B cell (primary cell): ENCODE data around the gene RIPOR3. TPM values are rescaled to one million over a fixed set of nuclear protein-coding genes. Genes with fewer than 3 reads are reported as not detected.

Experiments
- ATAC-seq: fragments of 200-7000 bp; cut with Tn5 transposase; one replicate; pipeline ENCODE4 v1.10.0; 2021; ENCODE audit warnings: low read depth, mild to moderate bottlenecking, moderate number of reproducible peaks, moderate library complexity
- CTCF ChIA-PET: fragments of 350-600 bp; sonication (Branson Sonifier 250); formaldehyde crosslinking; loops from one replicate; lab custom pipeline; 2021; ENCODE audit warnings: antibody characterized with exemption, inconsistent platforms; lab: Charles Lee
- POLR2A ChIA-PET: fragments of 350-600 bp; sonication (Branson Sonifier 250); formaldehyde crosslinking; loops from one replicate; lab custom pipeline; 2021; ENCODE audit warnings: antibody characterized with exemption; lab: Charles Lee
- DNase-seq: peaks from one replicate; pipeline ENCODE4 v3.0.0; 2013
- H2AFZ ChIP-seq: 2 replicates; pipeline ENCODE4 v1.6.1; 2012; ENCODE audit warnings: mild to moderate bottlenecking, low read depth, low read length; ENCODE audit not compliant: insufficient read depth, poor library complexity, severe bottlenecking
- H3K27ac ChIP-seq, 2 donors: 1 replicate in 1 of 2; 2 replicates in 1 of 2; pipeline ENCODE4 v1.5.1; 2012 to 2013; ENCODE audit warnings: low read length in 2 of 2, mild to moderate bottlenecking in 2 of 2, moderate library complexity in 1 of 2
- H3K27me3 ChIP-seq, 4 experiments: fragments of 200-600 bp in 1 of 4; sonication (generic) in 1 of 4; replicated peaks in 1 of 4; 1 replicate in 2 of 4; 2 replicates in 2 of 4; pipeline versions ENCODE4 v1.6.1 to v1.7.0; 2013 to 2016; ENCODE audit warnings: low read length in 3 of 4, mild to moderate bottlenecking in 2 of 4, mixed read lengths in 1 of 4, moderate library complexity in 1 of 4; ENCODE audit not compliant: insufficient read depth in 4 of 4, control insufficient read depth in 3 of 4; ENCODE audit errors: control extremely low read depth in 1 of 4
- H3K36me3 ChIP-seq, 2 experiments: replicated peaks in 1 of 2; 1 replicate in 1 of 2; 2 replicates in 1 of 2; pipeline versions ENCODE4 v1.6.1 to v1.7.1; 2013; ENCODE audit warnings: low read length in 1 of 2; ENCODE audit not compliant: insufficient read depth in 2 of 2, control insufficient read depth in 1 of 2; ENCODE audit errors: control extremely low read depth in 1 of 2, extremely low read depth in 1 of 2
- H3K4me1 ChIP-seq, 2 donors: fragments of 200-600 bp in 1 of 2; sonication (generic) in 1 of 2; 1 replicate in 1 of 2; 2 replicates in 1 of 2; pipeline versions ENCODE4 v1.5.1 to v1.6.1; 2013 to 2017; ENCODE audit warnings: low read length in 2 of 2; ENCODE audit not compliant: control insufficient read depth in 2 of 2, insufficient read depth in 2 of 2
- H3K4me2 ChIP-seq: replicated peaks from 2 replicates; pipeline ENCODE3; 2012; ENCODE audit warnings: mild to moderate bottlenecking, low read depth, low read length; ENCODE audit not compliant: poor library complexity, severe bottlenecking
- H3K4me3 ChIP-seq, 5 experiments: fragments of 200-600 bp in 1 of 5; sonication (generic) in 1 of 5; 1 replicate in 3 of 5; 2 replicates in 2 of 5; pipeline versions ENCODE4 v1.5.1 to v1.7.0; 2011 to 2016; ENCODE audit warnings: low read length in 4 of 5, mild to moderate bottlenecking in 4 of 5, low read depth in 2 of 5, control low read depth in 1 of 5, moderate library complexity in 1 of 5; ENCODE audit not compliant: insufficient read depth in 1 of 5; ENCODE audit errors: control extremely low read depth in 1 of 5, extremely low read depth in 1 of 5
- H3K79me2 ChIP-seq: fragments of 200-600 bp; sonication (generic); one replicate; pipeline ENCODE4 v1.6.0; 2016; ENCODE audit warnings: low read length; ENCODE audit not compliant: control insufficient read depth, insufficient read depth
- H3K9ac ChIP-seq: fragments of 200-600 bp; sonication (generic); 2 replicates; pipeline ENCODE4 v1.6.1; 2017; ENCODE audit warnings: mild to moderate bottlenecking, low read length, moderate library complexity
- H3K9me3 ChIP-seq, 3 donors: one replicate each; pipeline versions ENCODE4 v1.6.1 to v1.7.1; 2013; ENCODE audit warnings: low read length in 2 of 3; ENCODE audit not compliant: control insufficient read depth in 2 of 3, insufficient read depth in 1 of 3; ENCODE audit errors: control extremely low read depth in 1 of 3
- H4K20me1 ChIP-seq: 2 replicates; pipeline ENCODE4 v1.6.0; 2012; ENCODE audit warnings: mild to moderate bottlenecking, low read length; ENCODE audit not compliant: insufficient read depth, control insufficient read depth, poor library complexity, severe bottlenecking
- H3K27ac Mint-ChIP-seq: one replicate; pipeline ENCODE4 v1.8.0; 2021; ENCODE audit warnings: mixed read lengths
- H3K27me3 Mint-ChIP-seq: one replicate; pipeline ENCODE4 v1.8.0; 2021; ENCODE audit warnings: mixed read lengths
- H3K4me1 Mint-ChIP-seq: one replicate; pipeline ENCODE4 v1.8.0; 2021; ENCODE audit warnings: mixed read lengths
- H3K4me3 Mint-ChIP-seq: one replicate; pipeline ENCODE4 v1.8.0; 2021; ENCODE audit warnings: mixed read lengths
- H3K9me3 Mint-ChIP-seq: one replicate; pipeline ENCODE4 v1.8.0; 2022; ENCODE audit warnings: mixed read lengths; ENCODE audit not compliant: insufficient read depth
- EZH2 ChIP-seq: IDR thresholded peaks from 2 replicates; pipeline ENCODE4 v1.6.1; 2012; ENCODE audit warnings: borderline replicate concordance, low read depth, mild to moderate bottlenecking, moderate library complexity, low read length; ENCODE audit not compliant: insufficient read depth, poor library complexity, severe bottlenecking
- WGBS: methylation state at CpG from one replicate; pipeline ENCODE4 v1.1.5; 2013; ENCODE audit warnings: missing lambda C conversion rate; ENCODE audit not compliant: insufficient coverage; 5-methylcytosine and 5-hydroxymethylcytosine counted together
- intact Hi-C: fragments of 100-400 bp; cut with micrococcal nuclease; formaldehyde crosslinking; loops from one replicate; pipeline ENCODE4 v1.10.0; 2022
- polyA plus RNA-seq: library from polyadenylated mRNA; depleted of rRNA; stranded (reverse); fragments of >200 nt; gene quantifications from 2 replicates; pipeline ENCODE4 v1.2.3, GENCODE V29; 2012
- total RNA-seq, 2 donors: library from RNA; stranded (reverse); fragments of 120-200 nt in 1 of 2; gene quantifications; 1 replicate in 1 of 2; 2 replicates in 1 of 2; pipeline versions ENCODE4 v1.2.3 to v1.2.4, GENCODE V29; 2013 to 2022
- TF ChIP-seq, protein P1 (sequence below): fragments of 200-600 bp; IDR thresholded peaks from one replicate; pipeline ENCODE4 v1.8.0; 2022; ENCODE audit warnings: antibody characterized with exemption, mild to moderate bottlenecking

RIPOR3 gene
- total and polyA plus RNA-seq, 2 donors (not counting 1 experiment from before 2014, with no cell fraction given), result 0.09 to 0.27 TPM

DNA sequence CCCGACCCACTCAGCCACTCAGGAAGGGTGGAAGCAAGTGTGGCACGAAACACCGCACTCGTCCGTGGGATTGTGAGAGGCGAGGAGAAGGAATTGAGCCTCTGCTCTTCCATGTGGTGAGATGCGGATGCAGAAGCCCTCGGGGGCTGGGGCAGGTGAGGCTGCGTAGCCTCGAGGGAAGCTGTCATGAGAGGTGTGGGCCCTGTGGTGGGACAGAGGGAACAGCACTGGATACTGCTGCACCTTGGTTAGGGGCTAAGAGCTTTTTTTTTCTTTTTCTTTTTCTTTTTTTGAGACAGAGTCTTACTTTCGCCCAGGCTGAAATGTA lies 94.7 kb downstream of the RIPOR3 start:
- no peak overlapping the region for H3K4me3 ChIP-seq
- no peak overlapping the region for H3K9ac ChIP-seq
- peaks cover 12 to 26% of the 10 kb centered on the region in 2 donors for H3K4me1 ChIP-seq
- CTCF ChIA-PET, result interaction anchor here (1.0 to 3.5 kb wide), 4 partner anchors 8 to 132 kb away, joined by 3 to 18 read pairs (median 7); no protein-coding TSS in a partner anchor
- H2AFZ ChIP-seq, result no peak overlapping the region
- H3K36me3 ChIP-seq, result no peaks in the 10 kb centered on the region
- WGBS, result 95% methylated on average over 5 of the region's 11 CpGs
- H3K4me3 Mint-ChIP-seq, result no peak overlapping the region
- H3K9me3 Mint-ChIP-seq, result no peaks in the 10 kb centered on the region
- peaks cover 3% of the 10 kb centered on the region for H3K27me3 Mint-ChIP-seq
- POLR2A ChIA-PET, result no interaction called here
- ATAC-seq, result no peak
- peak overlapping the region; percentile 13 for H3K4me2 ChIP-seq
- no peaks in the 10 kb centered on the region for H3K79me2 ChIP-seq
- peaks cover 0 to 3% (median 0%) of the 10 kb centered on the region in 4 experiments for H3K27me3 ChIP-seq
- H3K27ac Mint-ChIP-seq, result no peak overlapping the region
- DNase-seq, result no peak
- no peaks in the 10 kb centered on the region for H3K9me3 ChIP-seq
- no peaks in the 10 kb centered on the region for H4K20me1 ChIP-seq
- intact Hi-C loops, result no loop called here
- no peak overlapping the region for H3K27ac ChIP-seq
- H3K4me1 Mint-ChIP-seq, result peaks cover 26% of the 10 kb centered on the region
- TF ChIP-seq, protein P1, sequence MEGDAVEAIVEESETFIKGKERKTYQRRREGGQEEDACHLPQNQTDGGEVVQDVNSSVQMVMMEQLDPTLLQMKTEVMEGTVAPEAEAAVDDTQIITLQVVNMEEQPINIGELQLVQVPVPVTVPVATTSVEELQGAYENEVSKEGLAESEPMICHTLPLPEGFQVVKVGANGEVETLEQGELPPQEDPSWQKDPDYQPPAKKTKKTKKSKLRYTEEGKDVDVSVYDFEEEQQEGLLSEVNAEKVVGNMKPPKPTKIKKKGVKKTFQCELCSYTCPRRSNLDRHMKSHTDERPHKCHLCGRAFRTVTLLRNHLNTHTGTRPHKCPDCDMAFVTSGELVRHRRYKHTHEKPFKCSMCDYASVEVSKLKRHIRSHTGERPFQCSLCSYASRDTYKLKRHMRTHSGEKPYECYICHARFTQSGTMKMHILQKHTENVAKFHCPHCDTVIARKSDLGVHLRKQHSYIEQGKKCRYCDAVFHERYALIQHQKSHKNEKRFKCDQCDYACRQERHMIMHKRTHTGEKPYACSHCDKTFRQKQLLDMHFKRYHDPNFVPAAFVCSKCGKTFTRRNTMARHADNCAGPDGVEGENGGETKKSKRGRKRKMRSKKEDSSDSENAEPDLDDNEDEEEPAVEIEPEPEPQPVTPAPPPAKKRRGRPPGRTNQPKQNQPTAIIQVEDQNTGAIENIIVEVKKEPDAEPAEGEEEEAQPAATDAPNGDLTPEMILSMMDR, result no peak
- no peak for TF ChIP-seq EZH2

DNA sequence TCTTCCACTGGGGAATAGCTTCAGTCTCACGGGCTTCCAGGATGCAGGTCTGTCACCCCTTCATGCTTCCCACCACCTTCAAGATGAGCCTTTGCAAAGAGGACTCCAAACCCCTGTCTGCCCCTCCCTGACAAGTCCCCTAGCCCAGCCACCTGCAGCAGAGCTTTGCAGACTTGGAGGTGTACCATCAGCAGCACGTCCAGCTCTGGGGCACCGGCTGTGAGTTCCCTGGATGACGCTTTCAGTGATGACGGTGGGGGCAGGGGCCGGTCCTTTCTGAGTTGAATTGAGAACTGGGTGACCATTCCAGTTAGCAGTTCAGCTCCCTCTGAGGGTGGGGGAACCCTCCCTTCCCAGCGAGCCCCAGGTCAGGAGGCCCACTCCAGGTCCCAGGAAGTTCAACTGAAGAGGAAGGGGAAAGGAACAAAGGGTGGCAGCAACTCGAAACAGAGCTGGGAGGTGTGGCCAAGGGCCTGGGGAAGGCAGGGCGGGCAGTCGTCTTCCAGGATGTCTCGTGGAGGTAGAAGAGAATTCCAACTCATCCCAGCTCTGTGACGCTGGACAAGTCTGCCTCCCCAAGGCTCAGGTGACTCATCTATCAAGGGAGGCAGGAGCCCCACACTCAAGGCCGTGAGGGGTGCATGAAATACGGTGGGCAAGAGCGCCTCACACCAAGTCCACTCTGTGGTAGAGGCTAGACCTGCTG lies 95.2 kb downstream of the RIPOR3 start:
- no peak overlapping the region for H3K4me3 Mint-ChIP-seq
- Histone ChIP-seq H3K27me3 (no peaks in the 10 kb centered on the region), H3K9ac (no peak overlapping the region), H2AFZ (no peak overlapping the region), H3K9me3 (no peaks in the 10 kb centered on the region), H3K4me1 (peaks cover 12 to 26% of the 10 kb centered on the region in 2 donors), H3K4me3 (no peak overlapping the region), H3K27ac (no peak overlapping the region), H3K79me2 (no peaks in the 10 kb centered on the region), H3K36me3 (no peaks in the 10 kb centered on the region), H4K20me1 (no peaks in the 10 kb centered on the region), H3K4me2 (peak overlapping the region; percentile 15)
- 76% methylated on average over 14 of the region's 15 CpGs for WGBS
- peaks cover 3% of the 10 kb centered on the region for H3K27me3 Mint-ChIP-seq
- no peaks in the 10 kb centered on the region for H3K9me3 Mint-ChIP-seq
- DNase-seq (peak; percentile 23), ATAC-seq (no peak)
- TF ChIP-seq, protein P1, result no peak
- no peak for TF ChIP-seq EZH2
- ChIA-PET POLR2A (no interaction called here), CTCF (interaction anchor here (1.0 to 3.5 kb wide), 3 partner anchors 7 to 12 kb away, joined by 3 to 18 read pairs (median 9); no protein-coding TSS in a partner anchor)
- H3K4me1 Mint-ChIP-seq, result peaks cover 26% of the 10 kb centered on the region
- H3K27ac Mint-ChIP-seq, result peak overlapping the region; percentile 41
- intact Hi-C loops, result no loop called here
